Activated CD4-positive, alpha-beta T cell treated with anti-CD3 and anti-CD28 coated beads for 4 hours (primary cell): Measurements from ENCODE around the gene C10orf90.

Experiments used
- DNase-seq, 2 donors: peaks; one replicate each; pipeline ENCODE4 v3.0.0-alpha.2; 2020

The C10orf90 gene

DNA sequence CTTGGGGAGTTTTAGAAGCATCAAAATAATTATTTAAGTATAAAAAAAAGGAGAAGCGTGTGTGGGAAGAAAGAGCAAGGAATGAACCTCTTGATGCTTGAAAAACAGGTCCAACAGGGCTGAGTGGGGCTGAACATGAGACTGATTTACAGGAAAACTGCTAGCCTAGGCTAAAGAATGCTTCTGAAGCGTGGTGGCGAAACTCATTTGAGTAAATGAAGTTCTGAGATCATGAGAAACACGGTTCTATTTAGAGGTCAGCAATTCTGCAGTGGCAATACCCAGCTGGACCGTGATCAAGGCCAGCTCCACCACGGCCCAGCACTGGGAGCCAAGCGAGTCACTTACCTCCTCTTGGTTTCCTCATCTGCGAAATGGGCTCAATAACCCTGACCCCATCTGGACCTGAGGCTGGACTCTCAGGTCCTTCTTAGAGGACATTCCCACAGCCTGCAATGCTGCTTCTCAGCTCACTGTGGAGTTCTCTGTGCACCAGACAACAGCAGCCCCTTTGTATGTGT, 142.1 kb downstream of the C10orf90 start:
- no peak for DNase-seq

DNA sequence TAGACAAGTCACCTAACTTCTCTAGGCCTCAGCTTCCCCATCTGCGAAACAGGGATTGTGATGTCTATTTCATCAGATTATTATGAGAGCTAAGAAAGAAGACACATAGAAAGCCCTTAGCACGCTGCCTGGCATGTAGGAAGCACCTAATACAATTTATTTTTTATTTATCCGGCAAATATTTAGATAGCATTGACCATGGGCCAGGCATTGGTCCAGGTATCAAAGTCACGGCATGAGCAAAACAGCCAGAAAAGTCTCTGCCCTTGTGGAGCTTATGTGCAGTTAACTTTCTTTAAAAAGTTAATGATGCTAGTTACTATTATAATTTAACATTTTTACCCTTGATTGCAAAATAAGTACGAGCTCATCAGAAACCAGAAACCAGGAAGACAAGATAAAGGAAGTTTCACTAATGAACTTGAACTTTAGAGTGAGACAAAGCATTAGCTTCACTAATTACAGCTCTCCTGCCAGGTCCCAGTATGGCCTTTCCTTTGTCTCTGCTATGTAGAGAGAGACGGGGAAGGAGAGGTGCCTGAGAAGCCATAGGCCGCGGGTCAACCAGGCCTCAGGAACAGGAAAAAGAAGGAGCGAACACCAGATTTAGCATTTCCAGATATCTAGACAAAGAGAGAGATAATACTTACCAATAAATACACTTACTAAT, 142.7 kb downstream of the C10orf90 start:
- no peak for DNase-seq

DNA sequence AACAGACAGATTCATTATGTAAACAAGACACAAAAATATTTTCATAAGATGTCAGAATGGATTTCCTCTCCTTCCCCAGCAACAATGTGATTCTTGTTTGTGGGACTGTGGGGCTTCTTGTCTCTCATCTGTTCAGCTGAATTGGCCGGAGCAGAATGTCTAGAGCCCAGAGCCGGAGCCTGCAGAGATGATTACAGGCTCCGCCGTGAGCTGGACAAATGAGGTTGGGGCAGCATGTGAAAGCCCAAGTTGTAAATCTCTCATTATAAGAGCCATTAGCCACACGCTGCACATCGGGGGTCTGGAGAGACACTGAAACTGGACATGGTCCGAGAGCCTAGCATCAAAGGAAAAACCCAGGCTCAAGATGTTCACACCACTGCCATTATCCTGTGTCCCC, 145.2 kb downstream of the C10orf90 start:
- DNase-seq: no peak

DNA sequence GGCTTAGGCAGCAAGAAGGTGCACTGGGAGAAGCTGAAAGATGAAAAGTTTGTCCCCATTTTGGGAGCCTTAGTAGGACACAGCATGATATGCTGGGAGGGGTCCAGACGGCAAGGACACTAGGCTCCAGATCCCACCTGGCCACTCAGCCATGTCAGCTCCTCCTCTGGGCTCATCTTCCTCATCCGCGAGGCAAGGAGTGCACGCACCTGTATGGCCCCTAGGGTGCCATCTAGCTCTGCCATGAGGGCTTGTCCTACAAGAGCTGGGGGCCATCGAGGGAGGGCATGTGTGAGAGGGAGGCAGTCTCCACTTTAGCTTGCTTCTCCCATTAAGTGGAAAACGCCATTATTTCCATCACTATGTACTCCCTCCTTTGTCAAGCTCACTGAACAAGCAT, 146.0 kb downstream of the C10orf90 start:
- DNase-seq: no peak

DNA sequence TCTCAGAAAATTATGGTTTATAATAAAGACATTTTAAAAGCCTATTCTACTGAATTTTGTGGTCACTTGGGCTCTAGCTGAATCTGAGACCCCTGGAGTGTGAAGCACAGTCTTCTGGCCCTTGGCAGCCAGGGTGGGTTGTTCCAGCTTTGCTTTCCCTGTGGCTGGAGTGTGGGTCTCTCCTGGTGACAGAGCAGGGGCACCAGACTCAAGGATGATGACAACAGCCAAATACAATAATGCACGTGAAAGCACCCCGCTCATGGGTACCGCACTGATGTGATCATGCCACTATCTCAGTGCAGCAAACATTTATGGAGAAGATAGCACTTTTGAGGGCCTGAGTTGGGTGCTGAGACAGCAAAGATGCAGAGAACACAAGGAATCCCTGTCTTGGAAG, 147.4 kb downstream of the C10orf90 start:
- DNase-seq: no peak

DNA sequence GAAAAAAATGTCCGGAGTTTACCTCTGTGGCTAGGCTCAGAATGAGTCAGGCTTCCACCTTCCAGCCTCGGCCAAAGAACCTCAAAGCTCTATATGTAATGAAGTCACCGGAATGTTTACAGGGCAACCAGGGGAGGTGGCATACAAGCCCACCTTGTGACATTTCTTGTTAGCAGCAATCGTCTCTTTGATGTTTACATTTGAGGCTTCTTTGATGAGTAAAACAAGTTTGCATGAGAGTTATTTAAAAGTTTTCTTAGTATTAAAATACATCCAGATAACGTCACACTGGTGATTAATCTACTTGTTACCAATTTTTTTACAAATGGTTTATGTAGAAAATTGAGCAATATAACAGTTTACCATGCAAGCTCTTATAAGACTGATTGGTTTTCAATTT, 149.1 kb downstream of the C10orf90 start:
- DNase-seq: no peak

DNA sequence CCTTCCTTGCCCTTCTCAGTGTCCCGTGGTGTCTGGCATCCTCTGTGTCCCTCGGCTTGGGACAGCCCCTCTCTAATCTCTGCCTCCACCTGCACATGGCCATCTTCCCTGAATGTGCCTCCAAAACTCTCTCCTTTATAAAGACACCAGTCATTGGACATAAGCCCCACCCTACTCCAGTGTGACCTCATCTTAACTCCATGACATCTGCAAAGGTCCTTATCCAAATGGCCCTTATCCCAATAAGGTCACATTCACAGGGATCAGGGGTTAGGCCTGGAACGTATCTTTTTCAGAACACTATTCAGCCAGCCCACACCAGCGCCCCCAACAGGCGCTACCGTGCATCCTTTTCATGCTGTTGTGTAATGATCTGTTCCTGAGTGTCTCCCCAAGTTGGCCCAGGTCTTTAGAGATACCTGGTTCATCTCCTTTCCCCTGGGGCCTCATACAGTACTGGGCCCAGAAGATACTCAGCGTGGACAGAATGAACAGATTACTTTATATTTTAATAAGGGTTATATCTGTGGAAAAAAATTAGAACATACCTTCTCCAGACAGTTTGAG, 149.7 kb downstream of the C10orf90 start:
- no peak for DNase-seq

DNA sequence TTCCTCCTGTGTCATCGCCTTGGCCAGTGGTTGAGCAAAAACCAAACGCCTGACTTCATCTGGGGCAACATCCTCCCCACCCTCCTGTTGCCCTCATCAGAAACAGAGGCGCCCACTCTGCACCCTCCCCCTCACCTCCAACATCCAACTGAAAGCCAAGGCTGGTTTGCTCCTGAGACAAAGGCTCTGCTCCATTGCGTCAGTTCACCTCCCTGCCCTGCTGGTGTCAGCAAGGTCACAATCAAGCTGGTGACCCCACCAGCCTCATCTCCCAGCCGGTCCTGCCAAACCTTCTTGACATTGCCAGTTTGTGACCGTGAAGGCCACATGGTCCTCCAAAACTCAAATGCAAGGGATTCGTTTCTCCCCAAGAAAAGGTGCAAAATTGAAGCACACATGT, 150.5 kb downstream of the C10orf90 start:
- DNase-seq: no peak

DNA sequence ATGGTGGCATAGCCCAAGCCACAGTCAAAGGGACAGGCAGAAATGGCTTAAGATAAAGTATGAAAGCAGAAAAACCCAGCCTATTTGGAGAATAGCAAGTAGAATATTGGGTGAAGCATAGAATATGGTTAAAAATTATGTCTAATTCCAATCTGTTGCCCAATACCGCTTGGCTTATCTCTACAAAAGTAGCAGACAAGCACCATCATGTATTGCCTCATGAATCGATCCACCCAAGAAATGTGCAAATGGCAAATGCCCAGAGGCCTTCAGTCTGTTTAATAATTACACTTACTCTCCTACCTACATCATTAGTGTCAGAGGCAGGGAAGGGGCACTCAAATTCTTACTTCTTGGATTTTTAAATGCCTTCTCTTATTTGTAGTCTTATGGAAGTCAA, 151.3 kb downstream of the C10orf90 start:
- no peak for DNase-seq

DNA sequence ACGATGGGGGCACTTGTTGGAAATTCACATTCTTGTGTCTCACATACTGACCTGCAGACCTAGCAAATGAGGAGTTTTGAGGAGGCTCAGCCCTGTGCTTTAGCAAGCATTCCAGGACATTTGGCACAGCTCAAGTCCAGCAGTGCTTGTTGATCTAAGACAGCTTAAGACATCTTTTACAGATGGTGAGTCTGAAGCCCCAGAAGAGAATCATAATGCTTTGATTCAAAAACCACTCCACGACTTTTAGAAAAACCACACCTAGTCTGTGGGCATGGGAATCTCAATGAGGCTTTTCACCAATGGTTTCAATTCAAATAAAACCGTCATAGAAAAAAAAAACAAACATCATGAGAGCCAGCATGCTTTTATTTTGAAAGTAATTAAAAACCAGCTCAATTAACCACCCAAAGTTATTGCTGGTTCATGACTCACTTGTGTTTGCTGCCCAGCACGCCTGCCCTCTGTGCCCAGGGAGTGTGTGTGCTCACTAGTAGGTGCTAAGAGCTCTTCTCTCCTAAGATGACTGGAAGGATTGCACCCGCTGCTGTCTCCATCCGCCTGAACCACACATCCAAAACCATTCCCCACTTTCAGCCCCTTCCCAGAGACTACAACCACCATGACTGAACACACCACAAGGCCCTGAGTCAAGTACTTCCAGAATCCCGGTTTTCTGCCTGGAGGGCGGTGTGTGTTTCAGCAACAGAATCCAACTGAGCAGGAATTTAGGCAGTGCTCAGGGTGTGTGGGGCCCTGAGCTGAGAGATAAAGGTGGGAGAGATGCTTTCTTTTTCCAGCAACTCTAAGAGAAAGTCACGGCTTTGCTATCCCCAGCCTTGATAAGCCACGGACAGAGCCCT, 152.0 kb downstream of the C10orf90 start:
- DNase-seq: no peak

DNA sequence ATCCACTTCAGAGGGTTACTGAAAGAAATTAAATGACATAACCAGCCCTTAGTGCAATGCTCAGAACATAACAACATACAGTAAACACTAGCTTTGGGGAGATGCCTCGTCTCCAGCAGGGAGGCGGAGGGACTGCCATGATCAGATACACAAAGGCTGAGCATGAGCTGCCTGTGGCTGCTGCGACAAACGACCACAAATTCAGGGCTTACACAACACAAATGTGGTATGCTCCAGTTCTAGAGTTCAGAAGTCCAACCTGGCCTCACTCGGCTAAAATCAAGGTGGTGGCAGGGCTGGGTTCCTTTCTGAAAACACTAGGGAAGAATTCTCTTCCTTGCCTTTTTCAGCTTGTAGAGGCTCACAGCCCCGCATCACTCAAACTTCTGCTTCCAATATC, 154.0 kb downstream of the C10orf90 start:
- no peak for DNase-seq

DNA sequence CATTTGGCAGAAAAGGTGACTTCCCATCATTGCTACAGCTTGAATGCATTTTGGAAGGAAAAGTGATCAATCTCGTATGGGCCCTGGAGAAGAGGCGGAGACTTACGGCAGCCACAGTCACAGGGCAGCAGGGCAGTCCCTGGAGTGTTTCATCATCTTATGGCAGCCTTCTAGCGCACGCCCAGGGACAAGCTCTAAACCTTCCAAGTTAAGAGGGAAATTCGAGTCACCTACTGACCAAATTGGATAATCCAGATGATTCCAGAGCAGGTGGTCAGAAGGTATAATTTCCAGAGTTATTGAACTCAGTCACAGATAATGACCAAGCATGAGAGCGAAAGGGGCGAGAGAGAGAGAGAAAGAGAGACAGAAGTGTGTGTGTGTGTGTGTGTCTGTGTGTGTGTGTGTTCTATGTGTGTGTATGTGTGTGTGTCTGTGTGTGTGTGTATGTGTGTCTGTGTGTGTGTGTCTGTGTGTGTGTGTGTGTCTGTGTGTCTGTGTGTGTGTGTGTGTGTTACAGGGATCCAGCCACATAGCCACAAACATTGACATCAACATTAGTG, 158.5 kb downstream of the C10orf90 start:
- no peak for DNase-seq

DNA sequence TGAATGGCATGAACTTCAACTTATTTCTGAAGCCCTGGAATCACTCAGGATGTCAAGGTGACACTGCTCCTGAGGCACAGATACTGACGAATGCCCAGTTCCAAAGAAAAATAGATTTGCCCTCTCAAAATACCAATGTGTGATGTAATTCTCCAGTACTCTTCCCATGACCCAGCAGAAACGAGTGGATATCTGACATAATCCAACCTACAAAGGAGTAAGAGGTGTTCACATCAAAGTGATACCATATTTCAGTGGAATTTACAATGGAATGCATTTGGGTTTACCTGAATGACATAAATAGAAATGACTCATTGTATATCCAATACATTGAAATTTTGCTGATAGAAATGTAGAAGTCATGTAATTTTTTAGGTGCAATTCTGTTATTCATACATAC, 161.3 kb downstream of the C10orf90 start:
- DNase-seq: no peak

DNA sequence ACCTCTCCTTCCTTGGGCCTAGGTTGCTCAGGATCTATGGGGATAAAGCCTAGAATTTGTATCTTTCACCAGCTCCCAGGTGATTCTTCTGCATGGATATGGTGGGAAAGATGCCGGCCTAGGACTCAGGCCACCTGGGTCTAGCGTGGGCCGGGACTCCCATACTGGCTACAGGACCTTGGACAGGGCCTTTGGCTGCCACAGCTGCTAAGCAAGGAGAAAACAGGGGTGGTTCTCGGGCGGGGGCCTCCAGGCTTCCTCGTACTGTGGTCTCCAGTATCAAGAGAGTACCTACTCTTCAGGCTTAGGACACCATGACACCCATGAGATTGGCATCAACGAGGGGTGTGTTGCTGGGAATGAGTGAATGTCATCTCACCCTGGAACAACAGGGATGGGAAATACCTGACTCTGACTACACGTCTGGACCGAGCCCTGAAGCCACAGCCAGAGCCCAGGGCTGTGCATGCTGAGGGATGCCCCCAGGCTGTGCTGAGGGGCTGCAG, 161.9 kb downstream of the C10orf90 start:
- DNase-seq: no peak

DNA sequence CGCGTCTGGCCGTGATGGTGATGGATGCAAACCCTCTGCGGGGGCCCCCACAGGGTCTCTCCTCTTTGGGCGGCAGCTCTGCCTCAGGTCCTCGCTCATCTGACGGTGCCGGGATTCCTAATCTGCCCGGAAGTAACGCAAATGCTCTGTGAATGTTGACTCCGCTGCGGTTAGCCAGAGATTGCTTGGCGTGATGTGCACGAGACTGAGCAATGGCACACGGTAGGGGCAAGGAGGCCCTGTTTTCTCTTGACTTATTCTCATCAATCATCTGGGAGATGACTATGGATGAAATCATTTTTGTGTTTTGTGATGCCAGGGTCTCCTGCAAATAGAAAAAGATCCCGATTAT, 165.8 kb downstream of the C10orf90 start:
- no peak for DNase-seq

DNA sequence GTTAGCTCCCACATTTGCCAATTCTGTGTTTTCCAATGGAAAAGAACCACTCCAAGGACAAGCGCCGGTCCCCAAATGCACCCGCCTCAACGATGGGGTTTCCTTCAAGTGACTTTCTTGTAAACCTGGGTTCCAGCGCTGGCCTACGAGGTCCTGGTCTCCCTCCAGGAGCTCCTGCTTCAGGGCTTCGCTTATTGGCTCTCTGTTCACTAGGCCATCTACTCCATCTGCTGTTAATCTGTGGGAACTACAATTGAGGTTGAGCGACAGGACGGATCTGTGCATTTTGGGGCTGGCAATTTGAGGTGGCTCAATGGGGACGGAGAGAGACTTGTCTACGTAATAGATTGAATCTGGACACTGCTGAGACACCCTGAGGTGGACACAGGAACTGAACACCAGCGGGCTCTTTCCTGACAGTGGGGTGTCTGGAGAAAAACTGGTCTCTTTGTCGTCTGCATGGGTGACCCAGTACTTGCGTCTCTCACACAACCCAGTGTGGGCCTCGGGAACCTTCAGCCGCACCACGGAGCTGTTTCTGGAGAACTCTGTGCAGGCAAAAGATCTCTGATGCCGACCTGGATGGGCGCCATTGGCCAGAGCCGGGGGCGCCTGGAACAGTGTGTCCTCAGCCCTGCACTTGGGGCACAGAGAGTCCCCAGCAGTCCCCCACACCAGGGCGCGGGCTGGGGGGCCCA, 166.3 kb downstream of the C10orf90 start:
- peak in 1 of 2 donors; percentile 5 for DNase-seq

DNA sequence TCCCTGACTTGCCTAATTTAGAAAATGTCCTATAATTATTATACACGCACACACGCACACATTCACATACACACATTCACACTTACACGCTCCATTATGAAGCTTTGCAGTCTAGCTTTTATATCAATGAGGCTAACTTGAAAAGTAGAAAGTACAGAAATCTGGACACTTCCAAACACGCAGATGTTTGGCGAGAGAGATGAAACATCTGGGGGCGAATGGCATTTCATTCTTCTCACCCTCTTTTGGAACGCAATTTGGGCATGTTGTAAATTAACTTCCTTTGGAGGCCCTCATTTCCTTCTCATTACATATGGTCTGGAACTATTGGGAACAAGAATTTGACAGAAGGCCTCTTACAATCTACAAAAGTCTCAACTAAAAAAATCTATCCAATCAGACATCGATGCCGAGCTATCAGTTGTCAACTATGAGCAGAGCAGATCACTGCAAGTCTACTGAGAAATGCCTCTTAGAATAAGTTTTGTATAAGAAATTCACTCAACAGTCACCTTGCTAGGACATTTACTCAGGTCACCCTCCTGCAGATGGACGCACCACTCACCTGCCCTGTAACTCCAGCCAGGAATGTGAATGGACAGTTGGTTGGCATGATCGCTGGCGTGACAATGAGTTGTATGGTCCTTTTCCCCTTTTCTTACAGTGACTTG, 167.0 kb downstream of the C10orf90 start:
- no peak for DNase-seq

DNA sequence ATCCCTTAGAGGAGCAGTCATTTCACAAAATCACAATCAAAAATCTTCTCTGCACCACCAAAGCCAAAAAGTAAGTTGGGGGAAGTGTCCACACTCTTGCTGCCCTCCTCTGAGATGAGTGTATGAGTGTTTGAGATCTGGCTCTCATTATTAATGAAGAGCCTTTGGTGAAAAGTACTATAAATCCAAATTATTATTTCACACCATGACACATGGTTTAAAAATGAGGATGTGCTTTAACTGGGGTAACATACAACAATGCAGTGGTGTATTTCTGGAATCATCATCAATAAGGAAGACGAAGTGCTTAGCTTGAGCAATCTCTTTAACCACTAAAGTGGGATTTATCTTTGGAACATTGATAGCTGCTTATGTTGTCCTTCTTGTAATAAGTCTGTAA, 168.1 kb downstream of the C10orf90 start:
- no peak for DNase-seq

DNA sequence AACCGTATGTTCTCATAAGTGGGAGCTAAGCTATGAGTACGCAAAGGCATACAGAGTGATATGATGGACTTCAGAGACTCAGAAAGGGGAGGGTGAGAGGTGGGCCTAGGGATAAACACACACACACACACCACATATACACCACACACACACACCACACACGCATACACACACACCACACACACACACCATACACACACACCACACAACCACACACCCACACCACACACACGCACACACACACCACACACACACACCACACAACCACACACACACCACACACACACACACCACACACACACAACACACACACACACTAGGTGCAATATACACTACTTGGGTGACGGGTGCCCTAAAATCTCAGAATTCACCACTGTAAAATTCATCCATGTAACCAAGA, 168.7 kb downstream of the C10orf90 start:
- DNase-seq: no peak

DNA sequence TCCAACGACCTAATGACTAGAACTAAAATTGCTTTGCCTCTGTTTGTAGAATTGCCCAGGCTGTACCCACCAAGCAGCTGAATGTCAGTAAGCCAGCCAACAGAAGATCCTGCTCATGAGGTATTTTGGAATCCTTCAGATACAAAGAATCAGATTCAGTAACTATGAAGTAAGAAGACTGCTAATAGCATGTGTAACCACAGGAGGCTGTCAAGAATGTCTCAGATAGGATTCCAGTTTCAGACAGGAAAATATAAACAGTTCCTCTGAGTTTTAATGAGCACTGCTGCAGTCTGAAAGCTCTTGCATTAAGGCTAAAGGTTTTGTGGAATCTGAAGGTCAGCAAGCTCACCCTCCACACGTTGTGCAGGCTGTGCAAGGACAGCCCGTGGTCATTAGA, 169.6 kb downstream of the C10orf90 start:
- DNase-seq: no peak

DNA sequence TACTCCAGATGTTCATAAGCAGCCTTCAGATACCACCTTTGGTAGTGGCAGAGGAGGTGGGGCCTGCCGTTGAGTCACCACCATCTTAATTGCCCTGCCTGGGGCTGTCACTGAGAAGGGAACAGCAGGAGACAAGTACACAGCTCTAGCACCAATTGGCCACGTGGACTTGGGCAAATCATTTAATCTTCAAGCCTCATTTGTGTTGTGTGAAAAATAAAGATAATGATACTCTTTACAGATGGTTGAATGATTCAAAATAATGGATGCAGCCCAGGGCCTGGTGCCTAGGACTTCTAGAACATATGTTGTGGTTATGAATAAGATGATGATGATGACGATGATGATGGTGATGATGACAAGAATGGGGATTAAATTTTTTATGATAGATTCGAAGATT, 170.3 kb downstream of the C10orf90 start:
- DNase-seq: no peak

DNA sequence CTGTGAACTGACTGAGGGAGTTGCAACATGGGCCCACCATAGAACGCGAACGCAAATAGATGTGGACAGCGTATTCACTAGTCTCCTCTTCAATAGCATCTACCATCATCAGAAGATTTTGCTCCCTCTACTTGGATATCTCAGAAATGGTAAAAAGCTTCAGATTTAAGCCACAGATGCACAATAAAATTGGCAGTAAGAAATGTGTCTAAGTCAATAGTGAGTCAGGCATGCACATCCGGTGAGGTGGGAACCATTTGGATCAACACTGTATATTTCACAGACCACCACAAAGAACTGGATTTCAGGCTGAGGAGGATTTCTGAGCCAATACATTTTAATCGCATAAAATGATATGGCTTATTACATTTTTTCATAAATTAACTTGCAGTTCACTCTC, 170.7 kb downstream of the C10orf90 start:
- DNase-seq: no peak
